Right ventricle myocardium inferior (tissue), 1 donor: ENCODE results near the gene CMPK1. TPM values are rescaled to one million over a fixed set of nuclear protein-coding genes. Genes with fewer than 3 reads are reported as not detected.

Experiments used
- ATAC-seq: fragments of 200-7000 bp; cut with Tn5 transposase; one replicate; pipeline ENCODE4 v1.9.1; 2020; ENCODE audit warnings: mild to moderate bottlenecking, moderate library complexity
- DNase-seq: peaks from one replicate; pipeline ENCODE4 v3.0.0; 2021; ENCODE audit errors: missing footprints
- intact Hi-C: fragments of 100-400 bp; cut with DNase I; formaldehyde crosslinking; loops from one replicate; pipeline ENCODE4 v1.11.0; 2022
- total RNA-seq: library from RNA; stranded (reverse); fragmentation: NEBNext Ultra II Directional; extraction: Animal tissue kit (Norgen Biotek cat#: 25700); gene quantifications from one replicate; pipeline ENCODE4 v1.2.1, GENCODE V29; 2021
- donor health status: DM: no; HTN: yes; CAD: no; lungs with severe emphysema.

CMPK1 gene
- total RNA-seq, 1 donor from 2014 or later = 77.4 TPM

DNA sequence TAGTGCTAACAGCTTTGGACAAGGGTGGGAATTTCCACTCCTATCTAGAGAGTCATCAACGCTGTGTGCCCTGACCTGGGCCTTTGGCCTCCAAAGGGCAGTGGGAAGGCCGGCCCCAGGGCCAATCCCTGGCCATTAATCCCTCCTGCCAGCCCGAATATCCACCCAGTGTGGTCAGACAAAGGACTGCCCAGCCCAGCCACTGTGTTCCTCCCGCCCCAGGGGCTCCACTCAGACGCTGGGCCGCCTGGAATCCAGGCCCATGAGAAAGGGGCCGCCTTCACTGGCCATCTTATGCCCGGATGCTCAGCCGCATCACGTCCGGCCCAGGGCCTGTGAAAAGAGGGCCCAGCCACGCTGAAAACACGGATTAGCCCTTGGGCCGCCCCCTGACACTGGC lies 78.8 kb downstream of the CMPK1 start:
- intact Hi-C loops = no loop called here
- DNase-seq (no peak), ATAC-seq (no peak)

DNA sequence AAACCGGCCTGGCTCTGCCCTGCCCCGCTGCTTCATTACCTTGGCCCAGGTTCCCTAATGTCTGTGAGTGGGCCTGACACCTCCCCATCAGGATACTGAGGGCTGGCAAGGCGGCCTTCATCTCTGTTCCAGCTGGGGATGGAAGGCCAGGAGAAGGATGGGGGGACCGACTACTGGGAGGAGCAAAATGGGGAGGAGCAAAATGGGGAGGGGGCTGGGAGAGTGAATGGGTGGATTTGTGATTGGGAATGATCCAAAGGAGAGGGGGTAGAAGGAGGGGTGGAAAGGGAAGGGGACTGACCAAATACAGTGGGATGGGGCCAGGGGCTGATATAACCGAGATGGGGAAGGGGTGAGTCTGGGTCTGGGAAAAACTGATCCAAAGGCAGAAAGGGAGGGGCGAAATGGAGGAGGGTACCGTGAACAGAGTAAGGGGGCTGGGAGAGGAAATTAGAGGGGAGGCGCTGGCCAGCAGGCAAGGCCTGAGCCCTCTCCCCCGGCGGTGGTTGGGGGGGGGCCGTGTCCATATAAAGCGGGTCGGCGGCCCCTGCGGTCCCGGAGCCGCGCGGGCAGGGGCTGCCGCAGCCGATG lies 82.2 kb downstream of the CMPK1 start, which contains the start of gene FOXE3:
FOXE3 (plus strand) TSS at position 558 of the 591 bp plus-strand sequence; CDS start at position 589, 31 bp downstream.
- intact Hi-C loops = no loop called here
- ATAC-seq = no peak

DNA sequence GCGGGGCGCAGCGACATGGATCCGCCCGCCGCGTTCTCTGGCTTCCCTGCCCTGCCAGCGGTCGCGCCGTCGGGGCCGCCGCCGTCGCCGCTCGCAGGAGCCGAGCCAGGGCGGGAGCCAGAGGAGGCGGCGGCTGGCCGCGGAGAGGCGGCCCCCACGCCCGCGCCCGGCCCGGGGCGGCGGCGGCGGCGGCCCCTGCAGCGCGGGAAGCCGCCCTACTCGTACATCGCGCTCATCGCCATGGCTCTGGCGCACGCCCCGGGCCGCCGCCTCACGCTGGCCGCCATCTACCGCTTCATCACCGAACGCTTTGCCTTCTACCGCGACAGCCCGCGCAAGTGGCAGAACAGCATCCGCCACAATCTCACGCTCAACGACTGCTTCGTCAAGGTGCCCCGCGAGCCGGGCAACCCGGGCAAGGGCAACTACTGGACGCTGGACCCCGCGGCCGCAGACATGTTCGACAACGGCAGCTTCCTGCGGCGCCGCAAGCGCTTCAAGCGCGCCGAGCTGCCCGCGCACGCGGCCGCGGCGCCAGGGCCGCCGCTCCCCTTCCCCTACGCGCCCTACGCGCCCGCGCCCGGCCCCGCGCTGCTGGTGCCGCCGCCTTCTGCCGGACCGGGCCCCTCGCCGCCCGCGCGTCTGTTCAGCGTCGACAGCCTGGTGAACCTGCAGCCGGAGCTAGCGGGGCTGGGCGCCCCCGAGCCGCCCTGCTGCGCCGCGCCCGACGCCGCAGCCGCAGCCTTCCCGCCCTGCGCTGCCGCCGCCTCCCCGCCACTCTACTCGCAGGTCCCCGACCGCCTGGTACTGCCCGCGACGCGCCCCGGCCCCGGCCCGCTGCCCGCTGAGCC lies 83.0 kb downstream of the CMPK1 start:
- ATAC-seq (no peak), DNase-seq (no peak)
- intact Hi-C loops = no loop called here

More for the DNA sequence above, 82.2 kb downstream of the CMPK1 start, which contains the start of gene FOXE3:
- DNase-seq = no peak

DNA sequence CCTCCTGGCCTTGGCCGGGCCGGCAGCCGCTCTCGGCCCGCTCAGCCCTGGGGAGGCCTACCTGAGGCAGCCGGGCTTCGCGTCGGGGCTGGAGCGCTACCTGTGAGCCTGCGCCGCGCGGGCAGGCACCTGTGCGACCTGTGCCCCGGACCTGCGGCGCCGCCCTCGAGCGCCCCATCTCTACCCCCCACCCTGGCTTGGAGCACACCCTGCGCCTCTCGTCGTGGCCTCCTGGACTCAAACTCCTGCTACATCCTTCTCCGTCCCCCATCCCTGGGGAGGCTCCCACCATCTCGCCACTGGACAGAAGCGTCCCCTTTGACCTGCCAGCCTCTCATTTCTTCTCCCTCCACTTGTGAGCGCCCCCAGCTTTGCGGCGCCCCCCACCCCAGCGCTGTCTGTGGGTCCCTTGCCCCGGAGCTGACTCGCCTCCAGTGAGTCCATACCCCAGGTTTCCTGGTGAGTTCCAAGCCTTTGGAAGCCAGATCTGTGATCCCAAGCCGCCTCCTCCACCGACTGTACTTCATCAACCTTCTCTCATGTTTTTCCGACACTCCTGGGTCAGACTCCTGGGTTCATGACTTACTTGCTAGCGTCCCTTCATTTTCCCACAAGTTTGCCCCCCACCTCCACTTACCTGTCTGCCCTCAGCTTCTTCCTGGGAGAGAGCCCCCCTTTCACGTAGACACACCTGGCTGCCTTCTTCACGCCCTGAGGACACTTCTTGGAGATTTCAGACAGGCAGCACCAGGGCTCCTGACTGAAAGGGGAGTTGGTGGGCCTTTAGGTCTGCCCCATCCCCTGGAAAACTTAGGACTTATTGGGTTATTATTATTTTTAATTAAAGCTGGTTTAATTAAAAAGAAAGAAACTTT lies 83.8 kb downstream of the CMPK1 start:
- DNase-seq (no peak), ATAC-seq (no peak)
- intact Hi-C loops = no loop called here

DNA sequence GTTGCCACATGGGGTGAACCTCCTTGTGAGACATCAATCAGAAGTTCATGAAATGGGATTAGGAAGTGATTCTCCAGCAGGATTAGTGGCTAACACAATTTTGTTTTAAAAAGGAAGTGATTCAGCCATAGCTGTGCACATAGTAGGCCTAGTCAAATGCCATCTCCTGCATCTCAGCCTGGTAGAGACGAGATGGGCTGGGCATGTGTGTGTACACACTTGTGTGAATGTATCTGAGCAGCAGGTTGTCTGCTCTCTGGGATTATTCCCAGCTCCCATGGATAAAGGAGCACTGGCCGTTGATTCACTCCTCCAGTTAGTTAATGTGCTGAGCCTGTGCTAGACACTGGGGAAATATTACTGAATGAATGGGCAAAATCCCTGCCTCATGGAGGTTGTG lies 84.5 kb downstream of the CMPK1 start:
- ATAC-seq (no peak), DNase-seq (no peak)
- intact Hi-C loops = no loop called here

DNA sequence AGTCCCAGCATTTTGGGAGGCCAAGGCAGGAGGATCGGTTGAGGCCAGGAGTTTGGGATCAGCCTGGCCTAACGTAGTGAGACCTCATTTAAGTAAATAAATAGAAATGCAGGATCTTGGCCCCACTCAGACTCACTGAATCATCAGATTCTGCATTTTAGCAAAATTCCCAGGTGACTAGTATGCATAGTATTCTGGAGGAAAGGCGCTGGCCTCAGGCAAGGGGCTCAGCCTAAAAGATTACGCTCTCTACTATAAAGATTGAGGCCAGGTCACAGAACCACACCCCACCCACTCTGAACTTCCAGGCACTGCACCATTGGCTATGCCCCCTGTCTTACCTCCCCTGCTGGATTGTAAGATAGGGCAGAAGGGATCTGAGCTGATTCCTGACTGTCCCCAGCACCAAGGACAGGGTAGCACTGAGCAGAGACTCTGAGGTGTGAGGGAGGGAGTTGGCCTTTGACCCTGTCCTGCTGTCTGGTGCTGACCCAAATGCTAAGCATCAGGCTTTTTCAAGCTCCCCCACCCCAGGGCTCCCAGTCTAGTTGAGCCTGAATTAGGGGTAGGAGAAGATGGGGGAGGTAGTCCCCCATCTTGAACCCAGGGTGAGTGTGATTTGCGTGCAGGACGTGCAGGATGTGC lies 85.2 kb downstream of the CMPK1 start:
- intact Hi-C loops = no loop called here
- no peak for ATAC-seq

DNA sequence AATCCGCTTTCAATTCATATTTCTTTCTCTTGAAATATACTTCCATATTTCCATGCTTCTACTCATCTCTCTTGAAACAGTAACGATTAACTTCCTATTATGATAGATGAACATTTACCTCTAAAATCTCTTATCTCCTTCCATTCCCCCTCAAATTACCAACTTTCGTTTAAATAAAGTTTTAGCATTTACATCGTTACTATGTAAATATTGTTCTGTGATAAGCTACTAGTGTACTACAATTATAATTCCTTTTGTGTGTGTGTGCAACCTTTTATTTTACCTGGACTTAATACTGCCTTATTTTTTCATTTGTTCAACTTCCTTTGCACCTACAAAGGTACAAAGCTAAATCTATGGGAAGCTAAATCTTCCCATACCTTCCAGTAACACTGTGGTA lies 87.0 kb downstream of the CMPK1 start:
- ATAC-seq = no peak
- DNase-seq = no peak
- intact Hi-C loops = loop anchor here (5.0 kb wide), 1 partner anchor 243 kb away; no protein-coding TSS in a partner anchor

More for the DNA sequence above, 85.2 kb downstream of the CMPK1 start:
- DNase-seq = no peak

DNA sequence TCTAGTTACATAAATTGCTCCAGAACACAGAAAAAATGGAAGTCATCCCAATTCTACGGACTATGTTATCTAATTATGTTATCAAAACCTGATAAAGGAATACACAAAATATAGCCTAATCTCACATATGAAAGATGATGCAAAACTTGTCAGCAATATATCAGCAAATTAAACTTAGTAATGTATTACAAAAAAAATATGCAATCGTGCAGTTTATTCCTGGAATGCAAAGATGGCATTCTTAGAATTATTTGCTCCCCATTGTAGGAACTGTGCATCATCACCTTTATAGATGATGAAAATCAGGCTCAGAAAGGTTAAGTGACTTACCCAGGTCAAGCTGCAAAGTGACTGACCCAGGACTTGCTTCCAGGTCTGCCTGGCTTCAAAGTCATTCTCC lies 90.3 kb downstream of the CMPK1 start:
- no peak for DNase-seq
- intact Hi-C loops = loop anchor here (5.0 kb wide), 1 partner anchor 247 kb away; no protein-coding TSS in a partner anchor
- ATAC-seq = no peak

DNA sequence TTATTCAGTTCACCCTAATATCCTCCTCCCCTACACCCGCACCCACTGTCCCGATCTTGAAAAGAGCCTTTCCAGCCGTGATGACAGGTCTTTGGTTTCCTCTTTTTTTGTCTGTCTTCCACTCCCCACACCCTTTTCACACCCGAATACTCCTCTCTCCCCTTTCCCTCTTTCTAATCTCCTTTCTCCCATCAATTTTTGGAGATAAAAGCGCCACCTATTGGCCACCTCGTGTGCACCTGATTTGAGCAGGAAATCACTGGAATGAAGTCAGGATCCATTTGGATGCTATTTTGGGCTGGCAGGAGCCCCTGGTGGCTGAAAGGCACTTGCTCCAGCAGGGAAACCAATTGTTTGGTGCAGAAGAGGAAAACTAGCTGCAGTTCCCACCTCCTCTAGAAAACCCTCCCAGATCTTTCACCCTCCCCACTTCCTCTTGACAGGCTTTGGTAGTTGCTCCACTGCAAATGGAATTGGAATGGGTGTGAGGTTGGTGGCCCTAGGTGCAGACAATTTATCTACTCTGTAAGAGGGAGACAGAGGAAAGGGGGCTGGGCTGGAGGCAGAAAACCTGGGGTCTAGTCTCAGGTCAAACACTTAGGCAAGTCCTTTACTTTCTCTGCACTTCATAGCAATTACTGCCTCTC lies 90.9 kb downstream of the CMPK1 start:
- DNase-seq (no peak), ATAC-seq (peak; percentile 34)
- intact Hi-C loops = loop anchor here (5.0 kb wide), 1 partner anchor 247 kb away; no protein-coding TSS in a partner anchor

Other genes starting within 250 kb of the CMPK1 start
- gene CYP4A22, start 196.3 kb upstream of the CMPK1 start, total RNA-seq = not detected
- not detected for gene PDZK1IP1, start 143.8 kb upstream of the CMPK1 start, total RNA-seq
- gene TAL1, start 101.6 kb upstream of the CMPK1 start, total RNA-seq = 3.5 TPM
- gene STIL, start 19.6 kb upstream of the CMPK1 start, total RNA-seq = 0.73 TPM
- gene FOXE3, start 82.5 kb downstream of the CMPK1 start, total RNA-seq = not detected
- gene FOXD2, start 104.3 kb downstream of the CMPK1 start, total RNA-seq = 0.05 TPM